ENCODE results near the gene ADAM12.

- TF ChIP-seq CTCF (IDR thresholded peaks at IDR 0.05) = no peak
- no peak for TF ChIP-seq POLR2A (IDR thresholded peaks at IDR 0.05)
- no peak for TF ChIP-seq EP300 (IDR thresholded peaks at IDR 0.05)
These were observed 37.3 kb upstream of the ADAM12 start for GRCh38 chr10:126425489-126426065.
